ENCODE data around the gene CLCN5.

GRCh38 chrX:49949961-49950360 is 27.6 kb downstream of the CLCN5 start:
- no peak for TF ChIP-seq POLR2A (IDR thresholded peaks at IDR 0.05)
- no peak for TF ChIP-seq POLR2AphosphoS5 (IDR thresholded peaks at IDR 0.05)
